Measurements from ENCODE around the gene PDZD2. TPM values are rescaled to one million over a fixed set of nuclear protein-coding genes. Genes with fewer than 3 reads are reported as not detected.
A peak's percentile ranks its signal among the peaks of the same experiment; 100 is the strongest.

The PDZD2 gene
- total RNA-seq, 4 donors from 2014 or later: 2.8 to 5.3 (median 4.0) TPM

- H3K27ac ChIP-seq: peak overlapping the region; percentile 60 to 73 (median 67)
- H3K9me3 ChIP-seq: no peaks in the 10 kb centered on the region
- H3K27me3 ChIP-seq: no peaks in the 10 kb centered on the region
- intact Hi-C loops (cut with DNase I; ENCODE audit: low total_unique reads): loop anchor here (2.0 to 5.0 kb wide), 2 partner anchors 15 to 49 kb away; no protein-coding TSS in a partner anchor
- H3K36me3 ChIP-seq: no peaks in the 10 kb centered on the region
- in situ Hi-C loops (cut with MboI; ENCODE audit: low sequenced_read_pairs in 4 of 4): no loop called here
- peaks cover 25 to 63% of the 10 kb centered on the region in 2 donors for H3K4me1 ChIP-seq
- ATAC-seq: peak; percentile 97 to 98
- no peak for TF ChIP-seq POLR2A (IDR thresholded peaks at IDR 0.05)
- TF ChIP-seq, protein P1, sequence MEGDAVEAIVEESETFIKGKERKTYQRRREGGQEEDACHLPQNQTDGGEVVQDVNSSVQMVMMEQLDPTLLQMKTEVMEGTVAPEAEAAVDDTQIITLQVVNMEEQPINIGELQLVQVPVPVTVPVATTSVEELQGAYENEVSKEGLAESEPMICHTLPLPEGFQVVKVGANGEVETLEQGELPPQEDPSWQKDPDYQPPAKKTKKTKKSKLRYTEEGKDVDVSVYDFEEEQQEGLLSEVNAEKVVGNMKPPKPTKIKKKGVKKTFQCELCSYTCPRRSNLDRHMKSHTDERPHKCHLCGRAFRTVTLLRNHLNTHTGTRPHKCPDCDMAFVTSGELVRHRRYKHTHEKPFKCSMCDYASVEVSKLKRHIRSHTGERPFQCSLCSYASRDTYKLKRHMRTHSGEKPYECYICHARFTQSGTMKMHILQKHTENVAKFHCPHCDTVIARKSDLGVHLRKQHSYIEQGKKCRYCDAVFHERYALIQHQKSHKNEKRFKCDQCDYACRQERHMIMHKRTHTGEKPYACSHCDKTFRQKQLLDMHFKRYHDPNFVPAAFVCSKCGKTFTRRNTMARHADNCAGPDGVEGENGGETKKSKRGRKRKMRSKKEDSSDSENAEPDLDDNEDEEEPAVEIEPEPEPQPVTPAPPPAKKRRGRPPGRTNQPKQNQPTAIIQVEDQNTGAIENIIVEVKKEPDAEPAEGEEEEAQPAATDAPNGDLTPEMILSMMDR (IDR thresholded peaks at IDR 0.05 in 4 of 5, conservative IDR thresholded peaks at IDR 0.05 in 1 of 5): no peak
- H3K4me3 ChIP-seq: peak overlapping the region in 3 of 4 donors; percentile 2 to 16 (median 3)
- peak; percentile 81 to 83 for DNase-seq
Measured at GRCh38 chr5:32027717-32028458, 389.0 kb downstream of the PDZD2 start.

DNA sequence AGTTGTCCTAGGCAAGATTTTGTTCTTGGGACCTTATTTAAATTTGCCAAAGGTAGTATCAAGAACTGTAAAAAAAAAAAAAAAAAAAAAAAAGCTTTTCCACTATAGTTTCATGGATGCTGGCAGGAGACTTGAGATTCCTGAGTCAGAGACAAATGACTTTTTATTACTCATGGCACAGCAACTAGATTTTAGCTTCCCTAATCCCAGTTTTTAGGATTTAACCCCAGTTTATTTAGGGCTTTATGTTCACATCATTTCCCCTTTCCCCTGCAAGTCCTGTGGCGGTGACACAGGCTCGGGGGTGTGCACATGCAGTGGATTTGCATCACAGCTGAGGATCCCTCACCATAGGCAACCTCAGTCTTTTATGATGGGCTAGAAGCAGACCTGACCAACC is 390.3 kb downstream of the PDZD2 start:
- Histone ChIP-seq H3K4me1 (peaks cover 25 to 63% of the 10 kb centered on the region in 2 donors), H3K4me3 (no peak overlapping the region), H3K36me3 (no peaks in the 10 kb centered on the region), H3K9me3 (no peaks in the 10 kb centered on the region), H3K27ac (peak overlapping the region in 3 of 4 donors; percentile 16 to 73 (median 72)), H3K27me3 (no peaks in the 10 kb centered on the region)
- ATAC-seq (no peak), DNase-seq (no peak)
- in situ Hi-C loops (cut with MboI; ENCODE audit: low sequenced_read_pairs in 4 of 4) (no loop called here), intact Hi-C loops (cut with DNase I; ENCODE audit: low total_unique reads) (loop anchor here (2.0 to 5.0 kb wide), 2 partner anchors 14 to 48 kb away; no protein-coding TSS in a partner anchor)
- no peak for TF ChIP-seq POLR2A (IDR thresholded peaks at IDR 0.05)
- TF ChIP-seq, protein P1 (IDR thresholded peaks at IDR 0.05 in 4 of 5, conservative IDR thresholded peaks at IDR 0.05 in 1 of 5): no peak

DNA sequence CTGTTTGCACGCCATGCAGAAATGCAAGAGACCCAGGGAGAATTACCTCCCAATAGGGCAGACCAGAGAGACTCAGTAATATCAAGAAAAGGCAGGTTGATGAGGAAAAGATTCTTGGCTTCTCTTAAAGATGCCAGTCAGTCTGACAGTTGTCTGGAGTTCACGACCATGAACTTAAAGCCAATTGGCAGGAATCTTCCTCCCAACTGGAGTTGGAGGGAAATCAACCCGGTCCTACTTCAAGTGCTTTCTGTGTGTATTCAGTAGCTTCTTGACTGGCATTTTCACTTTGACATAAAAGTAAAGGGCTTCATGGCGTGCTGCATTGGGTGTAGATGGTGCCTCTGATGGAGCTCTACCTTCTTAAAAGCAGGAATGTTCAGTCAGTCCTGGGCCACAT is 390.9 kb downstream of the PDZD2 start:
- H3K36me3 ChIP-seq: no peaks in the 10 kb centered on the region
- H3K9me3 ChIP-seq: no peaks in the 10 kb centered on the region
- in situ Hi-C loops (cut with MboI; ENCODE audit: low sequenced_read_pairs in 4 of 4): no loop called here
- H3K27me3 ChIP-seq: no peaks in the 10 kb centered on the region
- intact Hi-C loops (cut with DNase I; ENCODE audit: low total_unique reads): loop anchor here (2.0 to 5.0 kb wide), 2 partner anchors 13 to 48 kb away; no protein-coding TSS in a partner anchor
- H3K4me1 ChIP-seq: peaks cover 25 to 63% of the 10 kb centered on the region in 2 donors
- H3K4me3 ChIP-seq: no peak overlapping the region
- ATAC-seq (no peak), DNase-seq (no peak)
- H3K27ac ChIP-seq: peak overlapping the region in 2 of 4 donors; percentile 37 to 72
- TF ChIP-seq POLR2A (IDR thresholded peaks at IDR 0.05): no peak
- TF ChIP-seq, protein P1 (IDR thresholded peaks at IDR 0.05 in 4 of 5, conservative IDR thresholded peaks at IDR 0.05 in 1 of 5): no peak

GRCh38 chr5:32030222-32030621 is 391.3 kb downstream of the PDZD2 start:
- Histone ChIP-seq H3K9me3 (no peaks in the 10 kb centered on the region), H3K36me3 (no peaks in the 10 kb centered on the region), H3K4me3 (no peak overlapping the region), H3K27me3 (no peaks in the 10 kb centered on the region), H3K4me1 (peaks cover 25 to 63% of the 10 kb centered on the region in 2 donors), H3K27ac (peak overlapping the region in 3 of 4 donors; percentile 6 to 37 (median 16))
- in situ Hi-C loops (cut with MboI; ENCODE audit: low sequenced_read_pairs in 4 of 4): no loop called here
- intact Hi-C loops (cut with DNase I; ENCODE audit: low total_unique reads): no loop called here
- DNase-seq: no peak
- no peak for ATAC-seq
- TF ChIP-seq POLR2A (IDR thresholded peaks at IDR 0.05): no peak
- TF ChIP-seq, protein P1 (IDR thresholded peaks at IDR 0.05 in 4 of 5, conservative IDR thresholded peaks at IDR 0.05 in 1 of 5): no peak

Measured in gastrocnemius medialis (tissue), 4 donors.